HL-60 (cell line): ENCODE results near the gene OTUD7B.

Source experiments
- CTCF ChIP-seq: IDR thresholded peaks from one replicate; pipeline ENCODE4 v1.5.1; 2011; ENCODE audit warnings: low read length, control low read depth, inconsistent platforms; ENCODE audit not compliant: insufficient read depth
- GABPA ChIP-seq: IDR thresholded peaks from 2 replicates; pipeline ENCODE4 v1.6.1; 2012; ENCODE audit warnings: low read depth
- POLR2AphosphoS5 ChIP-seq: IDR thresholded peaks from 2 replicates; pipeline ENCODE4 v1.6.1; 2012; ENCODE audit warnings: low read depth
- SPI1 ChIP-seq: IDR thresholded peaks from 2 replicates; pipeline ENCODE4 v1.6.1; 2012; ENCODE audit warnings: low read depth, mild to moderate bottlenecking, borderline replicate concordance
- TF ChIP-seq, protein P1 (sequence below): IDR thresholded peaks from 2 replicates; pipeline ENCODE4 v1.6.1; 2012; ENCODE audit warnings: low read depth; ENCODE audit not compliant: insufficient replicate concordance

DNA sequence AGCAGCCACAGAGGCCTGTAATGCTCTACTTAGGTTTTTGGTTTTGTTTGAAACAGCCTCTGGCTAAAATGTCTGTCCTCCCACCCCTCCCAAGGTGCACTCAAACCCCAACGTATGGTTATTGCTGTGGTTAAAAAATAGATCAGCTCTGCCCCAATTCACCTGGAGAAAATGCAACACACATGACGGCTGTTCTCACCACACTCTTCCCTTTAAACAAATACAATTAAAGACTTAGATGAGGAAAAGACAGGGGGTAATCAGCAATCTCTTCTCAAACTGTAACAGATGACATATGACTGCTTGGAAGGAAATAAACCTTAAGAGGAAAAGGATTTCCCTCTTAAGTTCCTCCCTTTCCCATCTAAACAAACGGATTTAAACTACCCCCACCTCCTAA is 67.6 kb downstream of the OTUD7B start:
- no peak for TF ChIP-seq CTCF
- no peak for TF ChIP-seq GABPA
- TF ChIP-seq, protein P1, sequence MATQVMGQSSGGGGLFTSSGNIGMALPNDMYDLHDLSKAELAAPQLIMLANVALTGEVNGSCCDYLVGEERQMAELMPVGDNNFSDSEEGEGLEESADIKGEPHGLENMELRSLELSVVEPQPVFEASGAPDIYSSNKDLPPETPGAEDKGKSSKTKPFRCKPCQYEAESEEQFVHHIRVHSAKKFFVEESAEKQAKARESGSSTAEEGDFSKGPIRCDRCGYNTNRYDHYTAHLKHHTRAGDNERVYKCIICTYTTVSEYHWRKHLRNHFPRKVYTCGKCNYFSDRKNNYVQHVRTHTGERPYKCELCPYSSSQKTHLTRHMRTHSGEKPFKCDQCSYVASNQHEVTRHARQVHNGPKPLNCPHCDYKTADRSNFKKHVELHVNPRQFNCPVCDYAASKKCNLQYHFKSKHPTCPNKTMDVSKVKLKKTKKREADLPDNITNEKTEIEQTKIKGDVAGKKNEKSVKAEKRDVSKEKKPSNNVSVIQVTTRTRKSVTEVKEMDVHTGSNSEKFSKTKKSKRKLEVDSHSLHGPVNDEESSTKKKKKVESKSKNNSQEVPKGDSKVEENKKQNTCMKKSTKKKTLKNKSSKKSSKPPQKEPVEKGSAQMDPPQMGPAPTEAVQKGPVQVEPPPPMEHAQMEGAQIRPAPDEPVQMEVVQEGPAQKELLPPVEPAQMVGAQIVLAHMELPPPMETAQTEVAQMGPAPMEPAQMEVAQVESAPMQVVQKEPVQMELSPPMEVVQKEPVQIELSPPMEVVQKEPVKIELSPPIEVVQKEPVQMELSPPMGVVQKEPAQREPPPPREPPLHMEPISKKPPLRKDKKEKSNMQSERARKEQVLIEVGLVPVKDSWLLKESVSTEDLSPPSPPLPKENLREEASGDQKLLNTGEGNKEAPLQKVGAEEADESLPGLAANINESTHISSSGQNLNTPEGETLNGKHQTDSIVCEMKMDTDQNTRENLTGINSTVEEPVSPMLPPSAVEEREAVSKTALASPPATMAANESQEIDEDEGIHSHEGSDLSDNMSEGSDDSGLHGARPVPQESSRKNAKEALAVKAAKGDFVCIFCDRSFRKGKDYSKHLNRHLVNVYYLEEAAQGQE, result no peak
- no peak for TF ChIP-seq POLR2AphosphoS5
- no peak for TF ChIP-seq SPI1
